ENCODE measurements around the gene TMEM143. TPM values are rescaled to one million over a fixed set of nuclear protein-coding genes. Genes with fewer than 3 reads are reported as not detected.

TMEM143 gene
- polyA plus RNA-seq, 3 donors = 1.7 to 11.9 (median 2.1) TPM

DNA sequence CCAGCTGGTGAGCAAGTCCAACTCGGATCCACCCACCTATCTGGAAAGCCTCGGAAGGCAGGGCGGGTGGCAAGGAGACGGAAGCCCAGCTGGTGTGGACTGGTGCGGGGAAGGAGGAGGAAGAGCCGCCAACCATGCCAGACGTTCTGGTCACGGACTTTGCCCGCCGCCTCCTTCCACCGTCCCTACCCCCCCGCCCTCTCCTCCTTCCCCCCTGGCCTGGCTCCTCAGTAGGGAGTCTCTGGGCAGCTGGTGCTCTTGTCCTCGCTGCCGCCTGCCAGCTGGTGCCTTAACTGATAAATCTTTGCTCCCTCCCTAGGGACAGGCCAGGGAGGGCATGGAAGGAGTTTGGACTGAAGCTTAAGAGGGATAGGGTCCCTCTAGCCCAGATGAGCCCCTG is 5.2 kb upstream of the TMEM143 start:
- Mint-ChIP-seq H3K9me3 (no peaks in the 10 kb centered on the region), H3K27me3 (ENCODE audit: low read depth in 3 of 3) (peaks cover 1 to 8% (median 5%) of the 10 kb centered on the region in 3 donors), H3K36me3 (no peaks in the 10 kb centered on the region), H3K4me3 (no peak overlapping the region), H3K27ac (no peak overlapping the region), H3K4me1 (peaks cover 6% of the 10 kb centered on the region)
- H3K9ac ChIP-seq (ENCODE audit: insufficient read depth, low read length, poor library complexity, severe bottlenecking) = no peak overlapping the region
- H3K79me2 ChIP-seq (ENCODE audit: insufficient read depth, low read length) = no peaks in the 10 kb centered on the region
- no peak overlapping the region for H3K27ac ChIP-seq (ENCODE audit: low read depth in 1 of 2, low read length in 2 of 2)
- no peak for DNase-seq
- H3K4me3 ChIP-seq (replicated peaks in 1 of 3; ENCODE audit: low read depth in 2 of 3, low read length in 3 of 3) = no peak overlapping the region
- H3K4me2 ChIP-seq (replicated peaks; ENCODE audit: extremely low read depth, low read length, poor library complexity, severe bottlenecking) = no peak overlapping the region
- WGBS (ENCODE audit: insufficient coverage) = 100% methylated on average over 1 of the region's 14 CpGs
- TF ChIP-seq, protein P1, sequence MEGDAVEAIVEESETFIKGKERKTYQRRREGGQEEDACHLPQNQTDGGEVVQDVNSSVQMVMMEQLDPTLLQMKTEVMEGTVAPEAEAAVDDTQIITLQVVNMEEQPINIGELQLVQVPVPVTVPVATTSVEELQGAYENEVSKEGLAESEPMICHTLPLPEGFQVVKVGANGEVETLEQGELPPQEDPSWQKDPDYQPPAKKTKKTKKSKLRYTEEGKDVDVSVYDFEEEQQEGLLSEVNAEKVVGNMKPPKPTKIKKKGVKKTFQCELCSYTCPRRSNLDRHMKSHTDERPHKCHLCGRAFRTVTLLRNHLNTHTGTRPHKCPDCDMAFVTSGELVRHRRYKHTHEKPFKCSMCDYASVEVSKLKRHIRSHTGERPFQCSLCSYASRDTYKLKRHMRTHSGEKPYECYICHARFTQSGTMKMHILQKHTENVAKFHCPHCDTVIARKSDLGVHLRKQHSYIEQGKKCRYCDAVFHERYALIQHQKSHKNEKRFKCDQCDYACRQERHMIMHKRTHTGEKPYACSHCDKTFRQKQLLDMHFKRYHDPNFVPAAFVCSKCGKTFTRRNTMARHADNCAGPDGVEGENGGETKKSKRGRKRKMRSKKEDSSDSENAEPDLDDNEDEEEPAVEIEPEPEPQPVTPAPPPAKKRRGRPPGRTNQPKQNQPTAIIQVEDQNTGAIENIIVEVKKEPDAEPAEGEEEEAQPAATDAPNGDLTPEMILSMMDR (IDR thresholded peaks at IDR 0.05) = no peak
- no peaks in the 10 kb centered on the region for H4K20me1 ChIP-seq (ENCODE audit: insufficient read depth, low read length)
- no peaks in the 10 kb centered on the region for H3K9me3 ChIP-seq (replicated peaks in 1 of 2; ENCODE audit: control insufficient read depth in 1 of 2, insufficient read depth in 1 of 2, low read length in 2 of 2)
- H3K4me1 ChIP-seq (ENCODE audit: control insufficient read depth in 1 of 2, insufficient read depth in 2 of 2, low read length in 2 of 2) = peaks cover 7 to 8% of the 10 kb centered on the region in 2 donors
- H3K36me3 ChIP-seq (replicated peaks in 1 of 2; ENCODE audit: control insufficient read depth in 1 of 2, insufficient read depth in 2 of 2, low read length in 2 of 2) = no peaks in the 10 kb centered on the region
- H3K27me3 ChIP-seq (ENCODE audit: control insufficient read depth in 2 of 2, insufficient read depth in 2 of 2, low read length in 2 of 2) = no peaks in the 10 kb centered on the region
- H2AFZ ChIP-seq (ENCODE audit: insufficient read depth, low read depth, low read length, poor library complexity, severe bottlenecking) = no peak overlapping the region
- intact Hi-C loops (cut with micrococcal nuclease) = no loop called here

DNA sequence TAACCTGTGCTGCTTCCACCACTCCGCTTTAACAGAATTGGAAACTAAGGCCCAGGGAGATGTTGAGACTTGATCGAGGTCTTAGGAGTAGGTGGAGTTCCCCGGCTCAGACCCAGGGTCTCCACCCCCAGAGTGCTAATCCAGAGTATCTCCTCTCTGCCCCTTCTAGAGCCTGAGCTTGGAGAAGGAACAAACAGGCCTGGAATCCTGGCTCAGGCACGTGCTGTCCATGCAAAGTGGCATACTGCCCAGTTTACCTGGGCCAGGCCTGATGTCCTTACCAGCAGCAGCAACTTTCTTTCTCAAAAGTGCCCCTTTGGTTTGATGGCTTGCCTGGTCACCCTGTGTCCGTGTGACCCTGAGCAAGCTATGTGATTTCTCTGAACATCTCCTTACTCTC is 4.1 kb upstream of the TMEM143 start:
- Histone ChIP-seq H3K4me1 (ENCODE audit: control insufficient read depth in 1 of 2, insufficient read depth in 2 of 2, low read length in 2 of 2) (peaks cover 16 to 17% of the 10 kb centered on the region in 2 donors), H3K36me3 (replicated peaks in 1 of 2; ENCODE audit: control insufficient read depth in 1 of 2, insufficient read depth in 2 of 2, low read length in 2 of 2) (no peaks in the 10 kb centered on the region), H3K4me2 (replicated peaks; ENCODE audit: extremely low read depth, low read length, poor library complexity, severe bottlenecking) (no peak overlapping the region), H3K79me2 (ENCODE audit: insufficient read depth, low read length) (no peaks in the 10 kb centered on the region), H3K9me3 (replicated peaks in 1 of 2; ENCODE audit: control insufficient read depth in 1 of 2, insufficient read depth in 1 of 2, low read length in 2 of 2) (no peaks in the 10 kb centered on the region), H2AFZ (ENCODE audit: insufficient read depth, low read depth, low read length, poor library complexity, severe bottlenecking) (no peak overlapping the region), H3K27ac (ENCODE audit: low read depth in 1 of 2, low read length in 2 of 2) (no peak overlapping the region), H3K27me3 (ENCODE audit: control insufficient read depth in 2 of 2, insufficient read depth in 2 of 2, low read length in 2 of 2) (no peaks in the 10 kb centered on the region), H3K4me3 (replicated peaks in 1 of 3; ENCODE audit: low read depth in 2 of 3, low read length in 3 of 3) (no peak overlapping the region), H3K9ac (ENCODE audit: insufficient read depth, low read length, poor library complexity, severe bottlenecking) (no peak overlapping the region), H4K20me1 (ENCODE audit: insufficient read depth, low read length) (no peaks in the 10 kb centered on the region)
- DNase-seq = no peak
- TF ChIP-seq, protein P1 (IDR thresholded peaks at IDR 0.05) = no peak
- H3K36me3 Mint-ChIP-seq = no peaks in the 10 kb centered on the region
- peak overlapping the region in 2 of 7 donors; percentile 10 to 14 for H3K27ac Mint-ChIP-seq
- peaks cover 7% of the 10 kb centered on the region for H3K4me1 Mint-ChIP-seq
- no peaks in the 10 kb centered on the region for H3K9me3 Mint-ChIP-seq
- H3K27me3 Mint-ChIP-seq (ENCODE audit: low read depth in 3 of 3) = peaks cover 1 to 4% (median 2%) of the 10 kb centered on the region in 3 donors
- intact Hi-C loops (cut with micrococcal nuclease) = no loop called here
- H3K4me3 Mint-ChIP-seq = no peak overlapping the region
- WGBS (ENCODE audit: insufficient coverage) = 92% methylated on average over 2 of the region's 5 CpGs

Measured in CD14-positive monocyte (primary cell).